Measurements from ENCODE around the gene ZNF423.

Gene ZNF423

GRCh38 chr16:49567950-49568349 is 288.0 kb downstream of the ZNF423 start:
- TF ChIP-seq CTCF (IDR thresholded peaks at IDR 0.05; ENCODE audit: low read depth, low read length, poor library complexity, severe bottlenecking) (no peak), EZH2phosphoT487 (IDR thresholded peaks at IDR 0.05; ENCODE audit: borderline replicate concordance, low read length) (no peak)
- H3K4me2 ChIP-seq (ENCODE audit: low read length), result no peak overlapping the region

GRCh38 chr16:49566432-49566831 is 289.5 kb downstream of the ZNF423 start:
- TF ChIP-seq CTCF (IDR thresholded peaks at IDR 0.05; ENCODE audit: low read depth, low read length, poor library complexity, severe bottlenecking), result no peak
- TF ChIP-seq EZH2phosphoT487 (IDR thresholded peaks at IDR 0.05; ENCODE audit: borderline replicate concordance, low read length), result no peak

More at GRCh38 chr16:49567950-49568349, 288.0 kb downstream of the ZNF423 start:
- H3K36me3 ChIP-seq (ENCODE audit: control insufficient read depth, low read length), result no peaks in the 10 kb centered on the region
- H3K4me1 ChIP-seq (ENCODE audit: control insufficient read depth, low read length), result no peaks in the 10 kb centered on the region
- no peak overlapping the region for H3K27ac ChIP-seq (ENCODE audit: low read depth, low read length)
- no peaks in the 10 kb centered on the region for H3K9me2 ChIP-seq (replicated peaks; ENCODE audit: control insufficient read depth, low read length)
- H3K9me3 ChIP-seq (ENCODE audit: control insufficient read depth, insufficient read depth, low read length), result no peaks in the 10 kb centered on the region
- H3K27me3 ChIP-seq (ENCODE audit: control insufficient read depth, low read length), result no peaks in the 10 kb centered on the region
- H3F3A ChIP-seq (ENCODE audit: control insufficient read depth, insufficient read depth), result no peaks in the 10 kb centered on the region
- H4K20me1 ChIP-seq (ENCODE audit: control insufficient read depth, insufficient read depth, low read depth, low read length), result no peaks in the 10 kb centered on the region
- no peak overlapping the region for H3K4me3 ChIP-seq (ENCODE audit: low read length)
- H3K79me2 ChIP-seq (ENCODE audit: control insufficient read depth, low read length), result no peaks in the 10 kb centered on the region

DNA sequence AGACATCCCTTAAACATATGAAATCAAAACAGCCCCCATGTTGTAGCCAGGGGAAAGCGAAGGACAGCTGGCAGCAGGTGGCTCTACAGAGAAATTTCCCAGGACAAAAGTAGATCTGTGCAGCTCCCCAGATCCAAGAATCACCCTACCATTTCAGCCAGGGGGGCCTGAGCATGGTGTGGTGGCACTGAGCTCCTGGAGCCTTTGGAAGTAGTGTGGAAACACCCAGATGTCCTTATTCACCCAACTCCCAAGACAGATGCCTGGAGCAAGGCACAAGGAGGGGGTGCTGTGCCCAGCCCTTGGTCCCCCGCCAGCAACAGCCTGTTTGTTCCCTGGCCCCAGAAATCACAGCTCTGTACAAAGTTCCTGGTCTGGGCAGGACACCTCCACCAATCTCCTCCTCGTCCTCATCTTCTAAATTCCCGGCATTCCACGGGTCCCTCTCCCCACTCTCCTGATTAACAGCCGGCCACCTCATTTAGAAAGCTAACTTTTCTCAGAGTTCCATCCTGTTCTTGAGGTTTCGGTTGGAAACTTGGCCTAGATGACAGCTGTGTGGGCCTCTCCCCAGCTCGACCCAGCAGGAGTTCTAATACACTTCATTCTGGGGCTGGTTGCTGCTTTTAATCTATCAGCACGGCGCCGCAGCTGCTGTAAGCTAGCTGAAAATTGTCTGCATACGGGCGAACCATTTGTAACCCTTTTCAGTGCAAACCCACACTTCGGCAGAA is 291.2 kb downstream of the ZNF423 start:
- H3K9me2 ChIP-seq (replicated peaks; ENCODE audit: control insufficient read depth, low read length), result no peaks in the 10 kb centered on the region
- H3K27ac ChIP-seq (ENCODE audit: low read depth, low read length), result no peak overlapping the region
- no peaks in the 10 kb centered on the region for H3K4me1 ChIP-seq (ENCODE audit: control insufficient read depth, low read length)
- TF ChIP-seq CTCF (IDR thresholded peaks at IDR 0.05; ENCODE audit: low read depth, low read length, poor library complexity, severe bottlenecking), result no peak
- no peak for TF ChIP-seq EZH2phosphoT487 (IDR thresholded peaks at IDR 0.05; ENCODE audit: borderline replicate concordance, low read length)
- H3K27me3 ChIP-seq (ENCODE audit: control insufficient read depth, low read length), result no peaks in the 10 kb centered on the region
- no peaks in the 10 kb centered on the region for H3K9me3 ChIP-seq (ENCODE audit: control insufficient read depth, insufficient read depth, low read length)
- no peaks in the 10 kb centered on the region for H3K79me2 ChIP-seq (ENCODE audit: control insufficient read depth, low read length)
- no peaks in the 10 kb centered on the region for H3F3A ChIP-seq (ENCODE audit: control insufficient read depth, insufficient read depth)
- H3K4me2 ChIP-seq (ENCODE audit: low read length), result no peak overlapping the region
- H3K36me3 ChIP-seq (ENCODE audit: control insufficient read depth, low read length), result no peaks in the 10 kb centered on the region
- no peak overlapping the region for H3K4me3 ChIP-seq (ENCODE audit: low read length)
- H4K20me1 ChIP-seq (ENCODE audit: control insufficient read depth, insufficient read depth, low read depth, low read length), result no peaks in the 10 kb centered on the region

More at GRCh38 chr16:49566432-49566831, 289.5 kb downstream of the ZNF423 start:
- Histone ChIP-seq H3K9me2 (replicated peaks; ENCODE audit: control insufficient read depth, low read length) (no peaks in the 10 kb centered on the region), H3K4me1 (ENCODE audit: control insufficient read depth, low read length) (no peaks in the 10 kb centered on the region), H3F3A (ENCODE audit: control insufficient read depth, insufficient read depth) (no peaks in the 10 kb centered on the region), H3K4me2 (ENCODE audit: low read length) (no peak overlapping the region), H3K36me3 (ENCODE audit: control insufficient read depth, low read length) (no peaks in the 10 kb centered on the region), H3K27ac (ENCODE audit: low read depth, low read length) (no peak overlapping the region), H3K4me3 (ENCODE audit: low read length) (no peak overlapping the region), H4K20me1 (ENCODE audit: control insufficient read depth, insufficient read depth, low read depth, low read length) (no peaks in the 10 kb centered on the region), H3K27me3 (ENCODE audit: control insufficient read depth, low read length) (no peaks in the 10 kb centered on the region), H3K79me2 (ENCODE audit: control insufficient read depth, low read length) (no peaks in the 10 kb centered on the region), H3K9me3 (ENCODE audit: control insufficient read depth, insufficient read depth, low read length) (no peaks in the 10 kb centered on the region)

Measured in DOHH2 (cell line).